Measurements from ENCODE around the gene ST6GALNAC4.
"Not testable (repeated sequence)": the region's sequence is repeated elsewhere in the genome, so short reads cannot be mapped to it uniquely, and the experiment has no call there.

Gene ST6GALNAC4

DNA sequence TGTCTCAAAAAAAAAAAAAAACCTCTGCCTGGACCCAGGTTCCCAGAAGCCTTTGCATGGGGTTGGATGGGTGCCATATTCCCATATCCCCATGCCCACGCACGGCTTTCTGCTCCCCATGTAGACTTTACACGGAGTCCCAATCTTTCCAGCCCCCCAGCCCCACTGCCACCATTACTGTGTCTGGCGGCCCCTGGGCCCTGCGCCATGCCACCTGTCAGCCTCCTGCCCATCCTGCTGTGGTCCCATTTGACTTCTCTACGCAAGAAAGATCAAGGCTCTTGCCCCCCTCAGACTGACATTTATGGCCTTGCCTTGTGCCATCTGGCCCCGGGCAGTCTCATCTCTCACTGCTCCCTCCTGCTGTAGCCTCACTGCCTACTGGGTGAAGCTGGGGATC lies 32.9 kb downstream of the ST6GALNAC4 start:
- no peak overlapping the region for H3K27ac ChIP-seq
- TF ChIP-seq ZFX (IDR thresholded peaks at IDR 0.05) = no peak
- TF ChIP-seq, protein P1, sequence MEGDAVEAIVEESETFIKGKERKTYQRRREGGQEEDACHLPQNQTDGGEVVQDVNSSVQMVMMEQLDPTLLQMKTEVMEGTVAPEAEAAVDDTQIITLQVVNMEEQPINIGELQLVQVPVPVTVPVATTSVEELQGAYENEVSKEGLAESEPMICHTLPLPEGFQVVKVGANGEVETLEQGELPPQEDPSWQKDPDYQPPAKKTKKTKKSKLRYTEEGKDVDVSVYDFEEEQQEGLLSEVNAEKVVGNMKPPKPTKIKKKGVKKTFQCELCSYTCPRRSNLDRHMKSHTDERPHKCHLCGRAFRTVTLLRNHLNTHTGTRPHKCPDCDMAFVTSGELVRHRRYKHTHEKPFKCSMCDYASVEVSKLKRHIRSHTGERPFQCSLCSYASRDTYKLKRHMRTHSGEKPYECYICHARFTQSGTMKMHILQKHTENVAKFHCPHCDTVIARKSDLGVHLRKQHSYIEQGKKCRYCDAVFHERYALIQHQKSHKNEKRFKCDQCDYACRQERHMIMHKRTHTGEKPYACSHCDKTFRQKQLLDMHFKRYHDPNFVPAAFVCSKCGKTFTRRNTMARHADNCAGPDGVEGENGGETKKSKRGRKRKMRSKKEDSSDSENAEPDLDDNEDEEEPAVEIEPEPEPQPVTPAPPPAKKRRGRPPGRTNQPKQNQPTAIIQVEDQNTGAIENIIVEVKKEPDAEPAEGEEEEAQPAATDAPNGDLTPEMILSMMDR (conservative IDR thresholded peaks at IDR 0.05) = no peak

DNA sequence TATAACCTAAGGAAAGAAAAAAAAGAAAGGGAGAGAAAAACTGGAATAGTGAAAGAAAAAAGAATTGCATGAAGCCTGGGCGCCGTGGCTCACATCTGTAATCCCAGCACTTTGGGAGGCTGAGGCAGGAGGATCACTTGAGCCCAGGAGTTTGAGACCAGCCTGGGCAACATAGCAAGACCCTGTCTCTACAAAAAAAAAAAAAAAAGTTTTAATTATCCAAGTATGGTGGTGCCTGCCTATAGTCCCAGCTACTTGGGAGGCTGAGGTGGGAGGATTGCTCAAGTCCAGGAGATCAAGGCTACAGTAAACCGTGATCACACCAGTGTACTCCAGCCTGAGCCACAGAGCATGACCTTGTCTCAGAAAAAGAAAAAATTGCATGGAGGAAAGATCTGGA lies 35.1 kb downstream of the ST6GALNAC4 start:
- not testable (repeated sequence) for H3K27ac ChIP-seq

DNA sequence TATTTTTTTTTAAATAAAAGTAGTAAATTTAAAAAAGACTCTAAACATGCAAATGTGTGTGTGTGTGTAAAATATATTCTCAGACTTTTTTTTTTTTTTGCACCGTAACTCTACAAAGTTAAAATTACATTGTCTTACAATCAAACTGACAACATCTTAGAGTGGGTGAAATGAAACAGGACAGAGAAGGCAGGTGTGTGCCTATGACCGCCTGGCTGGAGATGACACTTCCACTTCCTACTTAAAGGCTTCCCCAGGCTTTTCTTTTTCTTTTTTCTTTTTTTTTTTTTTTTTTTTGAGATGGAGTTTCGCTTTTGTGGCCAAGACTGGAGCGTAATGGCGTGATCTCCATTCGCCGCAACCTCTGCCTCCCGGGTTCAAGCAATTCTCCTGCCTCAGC lies 36.7 kb downstream of the ST6GALNAC4 start:
- no peak overlapping the region for H3K27ac ChIP-seq
- no peak for TF ChIP-seq ZFX (IDR thresholded peaks at IDR 0.05)
- TF ChIP-seq, protein P1 (conservative IDR thresholded peaks at IDR 0.05) = no peak

DNA sequence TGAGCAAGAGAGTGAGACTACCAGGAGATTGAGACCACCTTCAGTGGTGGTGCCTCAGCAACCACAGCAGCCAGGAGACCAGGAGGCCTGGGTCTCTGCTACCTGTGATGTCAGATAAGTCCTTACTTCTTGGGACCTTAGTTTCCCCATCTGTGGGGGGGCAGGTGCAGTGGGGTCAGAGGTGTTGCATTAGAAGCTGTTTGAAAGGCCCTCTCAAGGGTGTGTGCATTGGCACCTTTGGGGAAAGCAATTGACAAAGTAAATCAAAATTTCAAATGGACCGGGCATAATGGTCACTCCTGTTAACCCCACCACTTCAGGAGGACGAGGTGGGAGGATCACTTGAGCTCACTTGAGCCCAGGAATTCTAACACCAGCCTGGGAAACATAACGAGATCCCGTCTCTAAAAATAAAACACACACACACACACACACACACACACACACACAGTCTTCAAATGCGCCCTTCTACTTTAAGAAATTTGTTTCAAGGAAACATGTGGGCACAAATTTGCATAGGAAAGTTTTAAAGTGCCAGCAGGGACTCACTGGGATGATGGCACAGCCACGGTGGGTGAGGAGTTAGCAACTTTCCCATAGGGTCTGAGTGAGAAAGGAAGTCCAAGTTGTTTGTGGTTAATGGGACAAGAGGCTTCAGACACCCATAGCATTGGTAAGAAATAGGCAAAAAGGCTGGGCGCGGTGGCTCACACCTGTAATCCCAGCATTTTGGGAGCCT lies 38.0 kb downstream of the ST6GALNAC4 start:
- TF ChIP-seq, protein P1 (conservative IDR thresholded peaks at IDR 0.05) = no peak
- TF ChIP-seq ZFX (IDR thresholded peaks at IDR 0.05) = no peak
- no peak overlapping the region; the same call in 1 of the 2 replicates for H3K27ac ChIP-seq

DNA sequence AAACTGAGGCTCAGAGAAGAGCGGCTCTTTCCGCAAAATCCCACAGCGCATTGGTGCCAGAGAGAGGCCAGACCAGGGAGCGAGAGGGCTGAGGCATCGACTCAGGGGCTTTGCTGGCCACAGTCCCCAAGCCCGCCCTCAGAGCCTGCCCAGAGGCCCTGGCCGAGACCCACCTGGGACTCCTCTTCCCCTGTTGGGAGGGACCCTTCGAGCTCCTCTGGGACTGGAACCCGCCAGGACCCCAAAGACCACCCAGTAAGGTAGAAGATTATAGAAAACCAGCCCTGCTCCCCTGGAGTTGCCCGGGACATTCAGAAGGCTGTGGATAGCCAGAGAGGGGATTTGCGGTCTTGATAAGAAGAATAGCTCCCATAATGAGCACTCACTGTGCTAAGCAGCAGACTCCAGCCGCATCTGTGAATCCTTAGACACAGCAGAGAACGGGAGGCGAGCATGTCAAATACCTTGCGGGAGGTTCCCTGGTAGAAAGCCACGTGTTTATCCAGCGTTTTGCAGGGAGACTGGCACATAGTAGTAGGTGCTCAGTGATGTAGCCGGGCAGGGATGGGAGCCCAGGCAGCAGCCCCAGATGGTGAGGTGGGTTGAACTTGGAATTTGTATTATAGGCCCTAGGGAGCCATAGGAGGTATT lies 38.7 kb downstream of the ST6GALNAC4 start:
- peak overlapping the region; percentile 72 for H3K27ac ChIP-seq
- no peak for TF ChIP-seq ZFX (IDR thresholded peaks at IDR 0.05)
- TF ChIP-seq, protein P1 (conservative IDR thresholded peaks at IDR 0.05) = no peak

DNA sequence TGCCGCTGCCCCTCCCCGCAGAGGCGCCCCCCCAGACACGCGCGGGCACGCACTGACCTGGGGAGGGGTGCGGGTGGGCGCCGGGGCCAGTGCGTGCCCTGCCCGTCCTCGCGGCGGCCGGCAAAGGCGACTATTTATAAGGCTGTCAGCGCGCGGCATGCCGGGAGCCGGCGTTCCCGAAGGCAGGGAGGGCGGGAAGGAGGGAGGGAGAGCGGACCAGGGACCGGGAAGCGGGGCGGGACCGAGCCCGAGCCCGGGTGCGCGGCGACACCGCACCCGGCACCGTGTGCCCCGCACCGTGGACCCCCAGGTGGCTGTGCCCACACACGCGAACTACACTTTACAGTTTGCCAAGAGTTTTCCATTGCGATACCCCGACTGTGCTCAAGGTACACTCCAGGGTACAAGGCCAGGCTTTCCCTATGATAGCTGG lies 39.3 kb downstream of the ST6GALNAC4 start, which contains the start of gene AK1:
Gene AK1 (minus strand): TSS at position 110 of the 433 bp plus-strand sequence. CDS start 3,058 bp downstream, outside the sequence.
- no peak for TF ChIP-seq ZFX (IDR thresholded peaks at IDR 0.05)
- TF ChIP-seq, protein P1 (conservative IDR thresholded peaks at IDR 0.05) = no peak
- peak within 1 kb of the TSS; percentile 72 for H3K27ac ChIP-seq

DNA sequence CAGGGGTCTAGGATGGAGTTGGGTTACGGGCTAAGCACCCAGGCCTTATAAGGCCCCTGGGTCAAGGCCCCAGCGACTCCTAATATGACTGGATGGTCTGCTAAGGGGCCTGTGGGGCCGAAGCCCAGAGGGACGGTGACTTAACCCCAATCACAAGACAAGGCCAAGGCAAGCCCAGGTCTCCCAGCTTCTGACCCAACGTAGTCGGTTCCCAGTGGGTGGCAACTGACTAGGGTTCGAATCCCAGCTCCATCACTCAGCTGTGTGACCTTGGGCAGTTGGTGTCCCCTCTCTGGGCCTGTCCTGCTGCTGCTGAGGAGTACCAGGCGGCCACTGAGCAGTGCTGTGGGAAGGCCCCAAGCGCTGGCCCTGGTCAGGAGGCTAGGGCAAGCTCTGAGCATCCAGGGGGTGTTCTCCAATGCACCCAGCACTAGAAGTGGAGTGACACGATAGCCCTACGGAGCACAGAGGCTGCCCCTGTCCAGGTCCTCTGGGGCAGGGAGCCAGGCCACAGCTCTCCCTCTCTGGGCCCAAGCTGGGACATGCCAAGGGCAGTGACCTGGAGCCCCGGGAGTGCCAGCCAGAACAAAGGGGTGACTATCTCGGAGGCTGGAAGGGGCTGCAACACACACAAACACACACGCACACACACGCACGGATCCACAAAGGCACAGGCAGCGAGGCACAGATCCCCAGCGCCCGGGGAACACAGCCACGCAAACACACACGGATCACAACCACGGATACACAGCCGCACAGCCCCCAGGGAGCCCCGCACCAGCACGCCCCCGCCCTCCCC lies 39.9 kb downstream of the ST6GALNAC4 start:
- peak; percentile 15; the same call in 1 of the 2 replicates for TF ChIP-seq ZFX (IDR thresholded peaks at IDR 0.05)
- TF ChIP-seq, protein P1 (conservative IDR thresholded peaks at IDR 0.05) = no peak
- peak overlapping the region; percentile 72 for H3K27ac ChIP-seq
